Activated CD8-positive, alpha-beta memory T cell treated with anti-CD3 and anti-CD28 coated beads, Interleukin-2, amount 10 ng/mL, durations not matched to agents 7 days and 5 days (primary cell): ENCODE results near the gene STAC3. TPM values are rescaled to one million over a fixed set of nuclear protein-coding genes. Genes with fewer than 3 reads are reported as not detected.

ENCODE experiments used
- ATAC-seq: fragments of 150-1000 bp; cut with Tn5 transposase; one replicate; pipeline ENCODE4 v1.10.0; 2021; ENCODE audit warnings: moderate library complexity
- CTCF ChIA-PET: fragments of 350-600 bp; sonication (Branson Sonifier 250); formaldehyde crosslinking; loops from one replicate; lab custom pipeline; 2021; ENCODE audit warnings: antibody characterized with exemption; lab: Charles Lee
- DNase-seq: peaks from one replicate; pipeline ENCODE4 v3.0.0-alpha.2; 2020
- H3K27ac Mint-ChIP-seq: one replicate; pipeline ENCODE4 v1.8.0; 2021; ENCODE audit warnings: mild to moderate bottlenecking, mixed read lengths
- H3K27me3 Mint-ChIP-seq: one replicate; pipeline ENCODE4 v1.8.0; 2021; ENCODE audit warnings: mixed read lengths
- H3K36me3 Mint-ChIP-seq: one replicate; pipeline ENCODE4 v1.8.0; 2021; ENCODE audit warnings: mild to moderate bottlenecking, mixed read lengths
- H3K4me1 Mint-ChIP-seq: one replicate; pipeline ENCODE4 v1.8.0; 2021; ENCODE audit warnings: mixed read lengths
- H3K4me3 Mint-ChIP-seq: one replicate; pipeline ENCODE4 v1.8.0; 2021; ENCODE audit warnings: mild to moderate bottlenecking, moderate library complexity, mixed read lengths
- H3K9me3 Mint-ChIP-seq: one replicate; pipeline ENCODE4 v1.8.0; 2022; ENCODE audit warnings: low read depth, mixed read lengths
- total RNA-seq, 2 experiments: library from RNA; stranded (reverse); gene quantifications; one replicate each; pipeline ENCODE4 v1.2.3, GENCODE V29; 2021

The STAC3 gene
- total RNA-seq, 2 experiments from 2014 or later = 5.4 to 10.0 TPM

GRCh38 chr12:57231276-57232021, 19.5 kb downstream of the STAC3 start:
- ATAC-seq (no peak), DNase-seq (no peak)
- Mint-ChIP-seq H3K36me3 (peaks cover 37% of the 10 kb centered on the region), H3K9me3 (no peaks in the 10 kb centered on the region), H3K27ac (peak overlapping the region; percentile 94), H3K27me3 (peaks cover 14% of the 10 kb centered on the region), H3K4me3 (peak overlapping the region; percentile 95), H3K4me1 (peaks cover 48% of the 10 kb centered on the region)
- CTCF ChIA-PET = interaction anchor here (1.7 to 13.2 kb wide), 4 partner anchors 9 to 120 kb away, joined by 10 to 540 read pairs (median 130); partner anchors contain the start of genes NXPH4 and STAT6

- DNase-seq = no peak
- peaks cover 50% of the 10 kb centered on the region for H3K4me1 Mint-ChIP-seq
- H3K27me3 Mint-ChIP-seq = peaks cover 18% of the 10 kb centered on the region
- H3K36me3 Mint-ChIP-seq = peaks cover 37% of the 10 kb centered on the region
- peak overlapping the region; percentile 95 for H3K4me3 Mint-ChIP-seq
- no peaks in the 10 kb centered on the region for H3K9me3 Mint-ChIP-seq
- H3K27ac Mint-ChIP-seq = peak overlapping the region; percentile 94
- CTCF ChIA-PET = interaction anchor here (0.6 to 13.2 kb wide), 8 partner anchors 10 to 232 kb away, joined by 3 to 540 read pairs (median 8); partner anchors contain the start of genes NXPH4 and STAT6
- no peak for ATAC-seq
Observed at GRCh38 chr12:57230381-57231155, 20.4 kb downstream of the STAC3 start.

GRCh38 chr12:57229634-57230380, 21.2 kb downstream of the STAC3 start, which contains the start of gene SHMT2:
Gene SHMT2, plus strand, starts transcription at chr12:57229711. Its CDS starts 68 bp downstream, at chr12:57229779.
- Mint-ChIP-seq H3K36me3 (peaks cover 37% of the 10 kb centered on the region), H3K4me1 (peaks cover 52% of the 10 kb centered on the region), H3K4me3 (peak within 1 kb of the TSS; percentile 95), H3K27me3 (peaks cover 24% of the 10 kb centered on the region), H3K27ac (peak within 1 kb of the TSS; percentile 94), H3K9me3 (no peaks in the 10 kb centered on the region)
- ATAC-seq (peak; percentile 79), DNase-seq (peak; percentile 96)
- CTCF ChIA-PET = interaction anchor here (0.6 to 13.2 kb wide), 12 partner anchors 11 to 232 kb away, joined by 3 to 540 read pairs (median 6); partner anchors contain the start of genes NXPH4 and STAT6

- Mint-ChIP-seq H3K36me3 (peaks cover 31% of the 10 kb centered on the region), H3K4me1 (peaks cover 57% of the 10 kb centered on the region), H3K27ac (peak overlapping the region; percentile 94), H3K9me3 (no peaks in the 10 kb centered on the region), H3K27me3 (peaks cover 29% of the 10 kb centered on the region), H3K4me3 (peak overlapping the region; percentile 95)
- peak; percentile 62 for DNase-seq
- CTCF ChIA-PET = interaction anchor here (0.8 to 13.2 kb wide), 11 partner anchors 11 to 233 kb away, joined by 3 to 540 read pairs (median 6); partner anchors contain the start of genes NXPH4 and STAT6
- ATAC-seq = peak; percentile 28
Observed at GRCh38 chr12:57229046-57229633, 21.8 kb downstream of the STAC3 start.

GRCh38 chr12:57227315-57228115, 23.5 kb downstream of the STAC3 start:
- Mint-ChIP-seq H3K9me3 (no peaks in the 10 kb centered on the region), H3K4me1 (peaks cover 70% of the 10 kb centered on the region), H3K27me3 (peaks cover 43% of the 10 kb centered on the region), H3K27ac (no peak overlapping the region), H3K4me3 (no peak overlapping the region), H3K36me3 (peaks cover 17% of the 10 kb centered on the region)
- CTCF ChIA-PET = interaction anchor here (1.0 to 13.2 kb wide), 6 partner anchors 12 to 225 kb away, joined by 3 to 540 read pairs (median 4); partner anchors contain the start of gene NXPH4
- ATAC-seq (no peak), DNase-seq (no peak)

- ATAC-seq (no peak), DNase-seq (no peak)
- H3K4me1 Mint-ChIP-seq = peaks cover 74% of the 10 kb centered on the region
- no peaks in the 10 kb centered on the region for H3K9me3 Mint-ChIP-seq
- no peak overlapping the region for H3K4me3 Mint-ChIP-seq
- CTCF ChIA-PET = interaction anchor here (1.0 to 13.2 kb wide), 6 partner anchors 11 to 226 kb away, joined by 3 to 540 read pairs (median 4); partner anchors contain the start of gene NXPH4
- peaks cover 50% of the 10 kb centered on the region for H3K27me3 Mint-ChIP-seq
- no peak overlapping the region for H3K27ac Mint-ChIP-seq
- peaks cover 10% of the 10 kb centered on the region for H3K36me3 Mint-ChIP-seq
Observed at GRCh38 chr12:57226588-57227314, 24.2 kb downstream of the STAC3 start.

- CTCF ChIA-PET = interaction anchor here (13.1 to 13.2 kb wide), 2 partner anchors 10 to 15 kb away, joined by 248 to 540 read pairs; partner anchors contain the start of gene NXPH4
- H3K4me1 Mint-ChIP-seq = peaks cover 69% of the 10 kb centered on the region
- H3K36me3 Mint-ChIP-seq = peaks cover 8% of the 10 kb centered on the region
- H3K27me3 Mint-ChIP-seq = peaks cover 60% of the 10 kb centered on the region
- DNase-seq (no peak), ATAC-seq (no peak)
- H3K27ac Mint-ChIP-seq = peak overlapping the region; percentile 46
- H3K4me3 Mint-ChIP-seq = peak overlapping the region; percentile 53
- no peaks in the 10 kb centered on the region for H3K9me3 Mint-ChIP-seq
Observed at GRCh38 chr12:57225680-57226210, 25.2 kb downstream of the STAC3 start.

GRCh38 chr12:57224973-57225679, 25.9 kb downstream of the STAC3 start:
- CTCF ChIA-PET = interaction anchor here (0.5 to 13.2 kb wide), 7 partner anchors 8 to 464 kb away, joined by 3 to 540 read pairs (median 4); partner anchors contain the start of genes INHBE, NXPH4 and STAC3
- peak overlapping the region; percentile 62 for H3K4me3 Mint-ChIP-seq
- H3K9me3 Mint-ChIP-seq = no peaks in the 10 kb centered on the region
- H3K36me3 Mint-ChIP-seq = peaks cover 2% of the 10 kb centered on the region
- H3K4me1 Mint-ChIP-seq = peaks cover 66% of the 10 kb centered on the region
- DNase-seq (peak; percentile 69), ATAC-seq (peak; percentile 54)
- H3K27ac Mint-ChIP-seq = peak overlapping the region; percentile 71
- H3K27me3 Mint-ChIP-seq = peaks cover 64% of the 10 kb centered on the region

GRCh38 chr12:57224278-57224972, 26.6 kb downstream of the STAC3 start:
- H3K4me3 Mint-ChIP-seq = no peak overlapping the region
- CTCF ChIA-PET = interaction anchor here (0.5 to 13.2 kb wide), 7 partner anchors 9 to 463 kb away, joined by 3 to 540 read pairs (median 4); partner anchors contain the start of genes INHBE, NXPH4 and STAC3
- no peak overlapping the region for H3K27ac Mint-ChIP-seq
- peaks cover 66% of the 10 kb centered on the region for H3K4me1 Mint-ChIP-seq
- ATAC-seq (no peak), DNase-seq (no peak)
- H3K27me3 Mint-ChIP-seq = peaks cover 69% of the 10 kb centered on the region
- H3K9me3 Mint-ChIP-seq = no peaks in the 10 kb centered on the region
- H3K36me3 Mint-ChIP-seq = no peaks in the 10 kb centered on the region
